Smooth muscle cell (in vitro differentiated cells): Measurements from ENCODE around the gene PCDH9. TPM values are rescaled to one million over a fixed set of nuclear protein-coding genes. Genes with fewer than 3 reads are reported as not detected.

Experiments
- DNase-seq: peaks from one replicate; lab custom pipeline; 2025; ENCODE audit not compliant: unreplicated experiment; lab: John Stamatoyannopoulos, UW
- H2AFZ ChIP-seq: fragments of 200-600 bp; sonication (generic); 2 replicates; pipeline ENCODE4 v1.6.0; 2016; ENCODE audit warnings: antibody characterized with exemption, low read depth, mild to moderate bottlenecking
- H3F3A ChIP-seq: fragments of 200-600 bp; sonication (generic); 2 replicates; pipeline ENCODE4 v1.6.0; 2017; ENCODE audit warnings: antibody characterized with exemption, low read depth
- H3K27ac ChIP-seq: fragments of 200-600 bp; sonication (generic); 2 replicates; pipeline ENCODE4 v1.5.1; 2016; ENCODE audit warnings: low read depth, mild to moderate bottlenecking
- H3K27me3 ChIP-seq: fragments of 200-600 bp; sonication (generic); 2 replicates; pipeline ENCODE4 v1.6.1; 2016; ENCODE audit warnings: low read depth, mild to moderate bottlenecking
- H3K36me3 ChIP-seq: fragments of 200-600 bp; sonication (generic); 2 replicates; pipeline ENCODE4 v1.5.1; 2016; ENCODE audit warnings: low read depth
- H3K4me1 ChIP-seq: fragments of 200-600 bp; sonication (generic); 2 replicates; pipeline ENCODE4 v1.5.1; 2016; ENCODE audit warnings: low read depth
- H3K4me2 ChIP-seq: fragments of 200-600 bp; sonication (generic); 2 replicates; pipeline ENCODE4 v1.6.0; 2016; ENCODE audit warnings: mild to moderate bottlenecking
- H3K4me3 ChIP-seq: fragments of 200-600 bp; sonication (generic); 2 replicates; pipeline ENCODE4 v1.5.1; 2016; ENCODE audit warnings: mild to moderate bottlenecking
- H3K79me2 ChIP-seq: fragments of 200-600 bp; sonication (generic); 2 replicates; pipeline ENCODE4 v1.6.0; 2016; ENCODE audit warnings: low read depth, mild to moderate bottlenecking
- H3K9ac ChIP-seq: fragments of 200-600 bp; sonication (generic); 2 replicates; pipeline ENCODE4 v1.6.0; 2016; ENCODE audit warnings: low read depth
- H3K9me3 ChIP-seq: fragments of 200-600 bp; sonication (generic); replicated peaks from 2 replicates; pipeline ENCODE4 v1.5.1; 2016; ENCODE audit warnings: low read depth
- H4K20me1 ChIP-seq: fragments of 200-600 bp; sonication (generic); 2 replicates; pipeline ENCODE4 v1.6.0; 2016; ENCODE audit warnings: low read depth
- CTCF ChIP-seq: fragments of 200-600 bp; sonication (generic); IDR thresholded peaks from 2 replicates; pipeline ENCODE4 v1.5.1; 2017; ENCODE audit warnings: borderline replicate concordance, mild to moderate bottlenecking, antibody characterized with exemption; ENCODE audit not compliant: insufficient read depth, poor library complexity, severe bottlenecking
- WGBS: methylation state at CpG from one replicate; pipeline ENCODE4 v1.1.7; 2016; ENCODE audit warnings: low lambda C conversion rate; 5-methylcytosine and 5-hydroxymethylcytosine counted together
- polyA plus RNA-seq: library from polyadenylated mRNA; unstranded; fragments of >200 nt; fragmentation: Nextera tagmentation; extraction: Ambion mirVana; gene quantifications from 2 replicates; pipeline ENCODE4 v1.2.1, GENCODE V29; 2016
- total RNA-seq: library from RNA; depleted of rRNA; stranded (reverse); fragments of >200 nt; gene quantifications from 2 replicates; pipeline ENCODE4 v1.2.3, GENCODE V29; 2014

Gene PCDH9
- total and polyA plus RNA-seq, 2 experiments from 2014 or later, result 0.65 to 1.9 TPM

- no peak for TF ChIP-seq CTCF
- no peaks in the 10 kb centered on the region for H3F3A ChIP-seq
- H3K4me1 ChIP-seq, result no peaks in the 10 kb centered on the region
- no peaks in the 10 kb centered on the region for H4K20me1 ChIP-seq
- no peak for DNase-seq
- no peaks in the 10 kb centered on the region for H3K79me2 ChIP-seq
- H3K36me3 ChIP-seq, result no peaks in the 10 kb centered on the region
- no peak overlapping the region for H3K4me3 ChIP-seq
- WGBS, result 85% methylated on average over 1 of the region's 1 CpG
- no peak overlapping the region for H2AFZ ChIP-seq
- H3K27me3 ChIP-seq, result no peaks in the 10 kb centered on the region
- no peaks in the 10 kb centered on the region for H3K9me3 ChIP-seq
- no peak overlapping the region for H3K9ac ChIP-seq
- no peak overlapping the region for H3K27ac ChIP-seq
- H3K4me2 ChIP-seq, result no peak overlapping the region
Measured at GRCh38 chr13:67258482-67258881, 28.3 kb upstream of the PCDH9 start.

- no peak overlapping the region for H2AFZ ChIP-seq
- no peak for DNase-seq
- H3K36me3 ChIP-seq, result no peaks in the 10 kb centered on the region
- H3K4me1 ChIP-seq, result no peaks in the 10 kb centered on the region
- H3F3A ChIP-seq, result no peaks in the 10 kb centered on the region
- H4K20me1 ChIP-seq, result no peaks in the 10 kb centered on the region
- H3K79me2 ChIP-seq, result no peaks in the 10 kb centered on the region
- H3K27ac ChIP-seq, result no peak overlapping the region
- H3K27me3 ChIP-seq, result no peaks in the 10 kb centered on the region
- no peak for TF ChIP-seq CTCF
- no peaks in the 10 kb centered on the region for H3K9me3 ChIP-seq
- no peak overlapping the region for H3K4me3 ChIP-seq
- no peak overlapping the region for H3K4me2 ChIP-seq
- no peak overlapping the region for H3K9ac ChIP-seq
Measured at GRCh38 chr13:67238861-67239260, 8.7 kb upstream of the PCDH9 start.

GRCh38 chr13:67238277-67238859 lies 8.2 kb upstream of the PCDH9 start:
- Histone ChIP-seq H4K20me1 (no peaks in the 10 kb centered on the region), H3K4me3 (no peak overlapping the region), H3K27ac (no peak overlapping the region), H3K9ac (no peak overlapping the region), H3K4me2 (no peak overlapping the region), H3K36me3 (no peaks in the 10 kb centered on the region), H3K79me2 (no peaks in the 10 kb centered on the region), H3K9me3 (no peaks in the 10 kb centered on the region), H3K27me3 (no peaks in the 10 kb centered on the region), H3K4me1 (no peaks in the 10 kb centered on the region), H3F3A (no peaks in the 10 kb centered on the region), H2AFZ (no peak overlapping the region)
- peak; percentile 92 for TF ChIP-seq CTCF
- DNase-seq, result no peak

- H3K4me3 ChIP-seq, result no peak overlapping the region
- no peak overlapping the region for H3K27ac ChIP-seq
- no peaks in the 10 kb centered on the region for H3K36me3 ChIP-seq
- no peaks in the 10 kb centered on the region for H4K20me1 ChIP-seq
- peaks cover 7% of the 10 kb centered on the region for H3K4me1 ChIP-seq
- H3F3A ChIP-seq, result no peaks in the 10 kb centered on the region
- TF ChIP-seq CTCF, result no peak
- H3K9ac ChIP-seq, result no peak overlapping the region
- no peak overlapping the region for H2AFZ ChIP-seq
- no peaks in the 10 kb centered on the region for H3K79me2 ChIP-seq
- 20% methylated on average over 2 of the region's 2 CpGs for WGBS
- H3K4me2 ChIP-seq, result no peak overlapping the region
- H3K27me3 ChIP-seq, result no peaks in the 10 kb centered on the region
- DNase-seq, result no peak
- no peaks in the 10 kb centered on the region for H3K9me3 ChIP-seq
Measured at GRCh38 chr13:67235265-67235664, 5.1 kb upstream of the PCDH9 start.
